Progenitor cell of endocrine pancreas (in vitro differentiated cells): ENCODE measurements around the gene TBC1D1. TPM values are rescaled to one million over a fixed set of nuclear protein-coding genes. Genes with fewer than 3 reads are reported as not detected.

Experiments used
- DNase-seq: peaks from one replicate; pipeline ENCODE4 v3.0.0; 2021; ENCODE audit warnings: low spot score; ENCODE audit not compliant: unreplicated experiment
- H3K27ac Mint-ChIP-seq: 2 replicates; pipeline ENCODE4 v1.8.0; 2021; ENCODE audit warnings: mild to moderate bottlenecking, moderate library complexity, mixed read lengths
- H3K27me3 Mint-ChIP-seq: 2 replicates; pipeline ENCODE4 v1.8.0; 2021; ENCODE audit warnings: mixed read lengths
- H3K36me3 Mint-ChIP-seq: 2 replicates; pipeline ENCODE4 v1.8.0; 2022; ENCODE audit warnings: mixed read lengths; ENCODE audit not compliant: insufficient read depth
- H3K4me1 Mint-ChIP-seq: 2 replicates; pipeline ENCODE4 v1.8.0; 2021; ENCODE audit warnings: low read depth, mixed read lengths
- H3K4me3 Mint-ChIP-seq: 2 replicates; pipeline ENCODE4 v1.8.0; 2021; ENCODE audit warnings: low read depth, mild to moderate bottlenecking, moderate library complexity, mixed read lengths
- H3K9me3 Mint-ChIP-seq: 2 replicates; pipeline ENCODE4 v1.8.0; 2021; ENCODE audit warnings: low read depth, mixed read lengths
- CTCF ChIP-seq: fragments of 200-600 bp; sonication (generic); IDR thresholded peaks from one replicate; pipeline ENCODE4 v1.5.0; 2021; ENCODE audit warnings: antibody characterized with exemption, mild to moderate bottlenecking; ENCODE audit not compliant: unreplicated experiment
- total RNA-seq: library from RNA; stranded (reverse); gene quantifications from 2 replicates; pipeline ENCODE4 v1.2.1, GENCODE V29; 2021

The TBC1D1 gene
- total RNA-seq, 1 donor from 2014 or later: 138 TPM

DNA sequence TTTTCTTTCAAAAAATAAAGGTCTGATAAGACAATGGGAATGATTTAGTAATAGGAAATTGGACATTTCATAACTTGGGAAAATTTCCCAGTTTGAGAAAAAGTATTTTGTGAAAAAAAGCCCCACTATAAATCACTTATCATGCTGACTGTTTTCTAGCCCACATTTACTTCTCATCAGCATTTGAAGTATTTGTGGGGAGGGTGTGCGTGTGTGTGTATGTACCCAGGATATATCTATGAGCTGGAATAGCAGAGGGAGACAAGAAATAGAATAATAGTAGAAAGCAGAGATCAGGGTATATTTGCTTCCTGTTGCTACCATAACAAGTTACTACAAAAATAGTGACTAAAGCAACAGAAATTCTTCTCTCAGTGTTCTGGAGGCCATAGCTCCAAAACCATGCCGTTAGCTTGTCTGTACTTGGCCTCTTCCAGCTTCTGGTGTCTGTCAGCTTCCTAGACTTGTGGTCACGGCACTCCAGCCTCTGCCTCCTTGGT, 209.1 kb downstream of the TBC1D1 start:
- Mint-ChIP-seq H3K27ac (no peak overlapping the region), H3K4me1 (peaks cover 2% of the 10 kb centered on the region), H3K9me3 (no peaks in the 10 kb centered on the region), H3K4me3 (no peak overlapping the region), H3K36me3 (peaks cover 15% of the 10 kb centered on the region), H3K27me3 (no peaks in the 10 kb centered on the region)
- no peak for DNase-seq
- TF ChIP-seq CTCF: no peak

GRCh38 chr4:38100474-38101255, 209.8 kb downstream of the TBC1D1 start:
- Mint-ChIP-seq H3K4me3 (no peak overlapping the region), H3K9me3 (no peaks in the 10 kb centered on the region), H3K27ac (no peak overlapping the region), H3K36me3 (peaks cover 15% of the 10 kb centered on the region), H3K4me1 (peaks cover 2% of the 10 kb centered on the region), H3K27me3 (no peaks in the 10 kb centered on the region)
- DNase-seq: no peak
- no peak for TF ChIP-seq CTCF

DNA sequence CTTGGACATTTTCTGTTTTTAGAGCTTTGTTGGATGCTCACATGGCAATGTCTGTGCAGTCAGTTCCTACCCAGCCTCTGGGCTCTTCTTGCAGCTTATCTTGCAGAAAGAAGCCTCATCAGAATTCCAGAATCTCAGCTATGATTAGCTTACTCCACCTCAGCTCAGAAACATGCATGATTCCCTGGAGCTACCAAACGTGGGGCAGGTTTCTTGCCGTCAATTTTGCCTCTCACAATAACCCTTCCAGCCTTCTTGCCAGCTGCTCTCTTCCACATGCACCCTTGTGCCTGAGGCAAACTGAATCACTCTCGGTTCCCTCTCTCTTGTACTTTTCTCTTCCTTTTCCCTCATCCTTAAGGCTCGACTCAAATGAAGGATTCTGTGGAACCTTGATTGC, 210.7 kb downstream of the TBC1D1 start:
- DNase-seq: no peak
- H3K27ac Mint-ChIP-seq: peak overlapping the region; percentile 11
- peaks cover 2% of the 10 kb centered on the region for H3K4me1 Mint-ChIP-seq
- H3K4me3 Mint-ChIP-seq: no peak overlapping the region
- H3K27me3 Mint-ChIP-seq: no peaks in the 10 kb centered on the region
- H3K9me3 Mint-ChIP-seq: no peaks in the 10 kb centered on the region
- no peak for TF ChIP-seq CTCF
- H3K36me3 Mint-ChIP-seq: peaks cover 12% of the 10 kb centered on the region

- DNase-seq: no peak
- H3K27me3 Mint-ChIP-seq: no peaks in the 10 kb centered on the region
- TF ChIP-seq CTCF: no peak
- peaks cover 16% of the 10 kb centered on the region for H3K36me3 Mint-ChIP-seq
- no peaks in the 10 kb centered on the region for H3K9me3 Mint-ChIP-seq
- H3K4me3 Mint-ChIP-seq: no peak overlapping the region
- peaks cover 4% of the 10 kb centered on the region for H3K4me1 Mint-ChIP-seq
- no peak overlapping the region for H3K27ac Mint-ChIP-seq
Measured at GRCh38 chr4:38102957-38103588, 212.2 kb downstream of the TBC1D1 start.

DNA sequence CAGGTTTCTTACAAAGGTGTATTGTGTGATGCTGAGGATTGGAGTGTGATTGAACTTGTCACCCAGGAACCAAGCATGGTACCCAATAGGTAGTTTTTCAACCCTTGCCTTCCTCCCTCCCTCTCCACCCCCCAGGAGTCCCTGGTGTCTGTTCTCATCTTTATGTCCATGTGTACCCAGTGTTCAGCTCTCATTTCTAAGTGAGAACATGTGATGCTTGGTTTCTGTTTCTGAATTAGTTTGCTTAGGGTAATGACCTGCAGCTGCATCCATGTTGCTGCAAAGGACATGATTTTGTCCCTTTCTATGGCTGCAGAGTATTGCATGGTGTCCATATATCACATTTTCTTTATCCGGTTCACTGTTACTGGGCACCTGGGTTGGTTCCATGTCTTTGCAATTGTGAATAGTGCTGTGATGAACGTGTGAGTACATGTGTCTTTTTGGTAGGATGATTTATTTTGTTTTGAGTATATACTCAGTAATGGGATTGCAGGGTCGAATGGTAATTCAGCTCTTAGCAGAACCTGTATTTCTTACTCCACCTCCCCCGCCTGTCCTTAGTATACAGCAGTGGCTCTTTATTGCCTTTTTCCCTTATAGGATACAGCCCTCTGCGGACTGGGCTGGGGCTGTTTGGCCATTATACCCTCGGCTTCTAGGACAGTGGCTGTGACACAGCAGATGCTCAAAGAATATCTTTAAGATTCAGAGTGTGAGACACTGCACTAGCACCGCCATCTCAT, 214.8 kb downstream of the TBC1D1 start:
- H3K4me3 Mint-ChIP-seq: no peak overlapping the region

More for the DNA sequence above, 214.8 kb downstream of the TBC1D1 start:
- TF ChIP-seq CTCF: no peak
- H3K4me1 Mint-ChIP-seq: peaks cover 28% of the 10 kb centered on the region
- no peak for DNase-seq
- H3K27ac Mint-ChIP-seq: no peak overlapping the region
- no peaks in the 10 kb centered on the region for H3K9me3 Mint-ChIP-seq
- no peaks in the 10 kb centered on the region for H3K27me3 Mint-ChIP-seq
- peaks cover 19% of the 10 kb centered on the region for H3K36me3 Mint-ChIP-seq
